Stomach (tissue), 9 donors: Measurements from ENCODE around the gene MYD88. TPM values are rescaled to one million over a fixed set of nuclear protein-coding genes. Genes with fewer than 3 reads are reported as not detected.

Experiments
- DNase-seq, 2 donors: peaks; one replicate each; pipeline versions ENCODE4 v3.0.0 to v3.0.0-alpha.2; 2013 to 2019
- H3K27ac ChIP-seq, 5 donors: fragments of 200-600 bp in 4 of 5; sonication (generic) in 4 of 5; one replicate each; pipeline ENCODE4 v1.5.1; 2013 to 2019; ENCODE audit warnings: mild to moderate bottlenecking in 1 of 5, moderate library complexity in 1 of 5
- H3K27me3 ChIP-seq, 3 donors: fragments of 200-600 bp; sonication (generic); one replicate each; pipeline ENCODE4 v1.5.1; 2017 to 2019; ENCODE audit warnings: mixed run types in 1 of 3
- H3K36me3 ChIP-seq, 4 donors: fragments of 200-600 bp; sonication (generic); 1 replicate in 3 of 4; 2 replicates in 1 of 4; pipeline ENCODE4 v1.5.1; 2016 to 2019
- H3K4me1 ChIP-seq, 4 donors: fragments of 200-600 bp; sonication (generic); one replicate each; pipeline ENCODE4 v1.5.1; 2016 to 2019
- H3K4me3 ChIP-seq, 4 donors: fragments of 200-600 bp; sonication (generic) in 3 of 4; one replicate each; pipeline ENCODE4 v1.5.1; 2016 to 2019; ENCODE audit warnings: mild to moderate bottlenecking in 1 of 4
- H3K9me3 ChIP-seq, 4 donors: fragments of 200-600 bp; sonication (generic); one replicate each; pipeline ENCODE4 v1.5.1; 2016 to 2019
- EP300 ChIP-seq: sonication (generic); formaldehyde crosslinking; IDR thresholded peaks from one replicate; pipeline ENCODE4 v1.6.1; 2017; ENCODE audit warnings: antibody characterized with exemption
- POLR2A ChIP-seq, 4 donors: fragments of 450-650 bp; IDR thresholded peaks; one replicate each; pipeline ENCODE4 v1.6.1; 2016; ENCODE audit warnings: antibody characterized with exemption in 4 of 4, control low read depth in 2 of 4, mild to moderate bottlenecking in 1 of 4, moderate library complexity in 1 of 4
- POLR2AphosphoS5 ChIP-seq, 3 donors: sonication (generic); formaldehyde crosslinking; IDR thresholded peaks; one replicate each; pipeline ENCODE4 v1.6.1; 2016; ENCODE audit warnings: antibody characterized with exemption in 3 of 3
- WGBS, 5 donors: extraction: QIAGEN DNeasy Blood & Tissue Kit in 3 of 5; methylation state at CpG; one replicate each; pipeline versions ENCODE4 v1.1.5 to v1.1.7; 2013 to 2018; 5-methylcytosine and 5-hydroxymethylcytosine counted together
- intact Hi-C: fragments of 100-400 bp; cut with DNase I; formaldehyde crosslinking; loops from one replicate; pipeline ENCODE4 v1.15.1; 2023; ENCODE audit warnings: low total_unique reads
- polyA plus RNA-seq, 3 donors: library from polyadenylated mRNA; stranded (reverse); fragments of 200-250 nt; gene quantifications; one replicate each; pipeline ENCODE4 v1.2.3, GENCODE V29; 2013
- total RNA-seq, 5 donors: library from RNA; depleted of rRNA; stranded (reverse); fragments of >200 nt; gene quantifications; one replicate each; pipeline versions ENCODE4 v1.1.0 to v1.2.3, GENCODE V29; 2014 to 2016
- TF ChIP-seq, protein P1 (sequence below), 7 experiments: fragments of 450-650 bp in 4 of 7; fragments of 200-600 bp in 3 of 7; sonication (generic) in 3 of 7; IDR thresholded peaks; one replicate each; pipeline ENCODE4 v1.5.1; 2016 to 2019; ENCODE audit warnings: antibody characterized with exemption in 7 of 7, control low read depth in 2 of 7, mild to moderate bottlenecking in 1 of 7
- donor health status: healthy with polysubstance abuse.
- donor health status: Bipolar disorder and iron deficiency.
- donor health status: healthy.

The MYD88 gene
- total and polyA plus RNA-seq, 8 donors = 9.0 to 67.8 (median 31.9) TPM

DNA sequence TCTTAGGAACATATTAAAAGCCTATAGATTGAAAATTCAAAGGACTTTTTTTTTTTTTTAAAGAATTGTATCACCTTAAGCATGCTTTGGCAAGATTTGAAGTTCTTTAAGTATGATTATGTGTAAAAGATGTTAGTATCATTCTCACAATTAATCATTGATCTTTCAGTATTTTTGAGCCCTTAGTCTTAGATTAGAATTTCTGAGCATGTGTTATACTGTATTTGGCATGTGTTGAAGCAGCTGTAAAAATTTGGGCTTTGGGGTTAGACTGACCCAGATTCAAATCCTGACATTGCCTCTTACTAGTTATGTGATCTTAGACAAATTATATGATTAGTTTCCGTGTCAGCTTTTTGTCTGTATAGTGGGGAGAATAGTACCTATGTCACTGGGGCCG is 33.2 kb downstream of the MYD88 start:
- H3K9me3 ChIP-seq = no peaks in the 10 kb centered on the region
- intact Hi-C loops = no loop called here
- H3K27ac ChIP-seq = no peak overlapping the region
- no peak for TF ChIP-seq EP300
- TF ChIP-seq POLR2A (IDR thresholded peaks at IDR 0.05) = no peak
- TF ChIP-seq, protein P1, sequence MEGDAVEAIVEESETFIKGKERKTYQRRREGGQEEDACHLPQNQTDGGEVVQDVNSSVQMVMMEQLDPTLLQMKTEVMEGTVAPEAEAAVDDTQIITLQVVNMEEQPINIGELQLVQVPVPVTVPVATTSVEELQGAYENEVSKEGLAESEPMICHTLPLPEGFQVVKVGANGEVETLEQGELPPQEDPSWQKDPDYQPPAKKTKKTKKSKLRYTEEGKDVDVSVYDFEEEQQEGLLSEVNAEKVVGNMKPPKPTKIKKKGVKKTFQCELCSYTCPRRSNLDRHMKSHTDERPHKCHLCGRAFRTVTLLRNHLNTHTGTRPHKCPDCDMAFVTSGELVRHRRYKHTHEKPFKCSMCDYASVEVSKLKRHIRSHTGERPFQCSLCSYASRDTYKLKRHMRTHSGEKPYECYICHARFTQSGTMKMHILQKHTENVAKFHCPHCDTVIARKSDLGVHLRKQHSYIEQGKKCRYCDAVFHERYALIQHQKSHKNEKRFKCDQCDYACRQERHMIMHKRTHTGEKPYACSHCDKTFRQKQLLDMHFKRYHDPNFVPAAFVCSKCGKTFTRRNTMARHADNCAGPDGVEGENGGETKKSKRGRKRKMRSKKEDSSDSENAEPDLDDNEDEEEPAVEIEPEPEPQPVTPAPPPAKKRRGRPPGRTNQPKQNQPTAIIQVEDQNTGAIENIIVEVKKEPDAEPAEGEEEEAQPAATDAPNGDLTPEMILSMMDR (IDR thresholded peaks at IDR 0.05) = no peak
- TF ChIP-seq POLR2AphosphoS5 (IDR thresholded peaks at IDR 0.05) = no peak
- DNase-seq = no peak
- peaks cover 15 to 81% (median 33%) of the 10 kb centered on the region in 4 donors for H3K4me1 ChIP-seq
- H3K4me3 ChIP-seq = no peak overlapping the region
- WGBS, 5 donors = 78 to 90% (median 83%) methylated on average over 2 of the region's 2 CpGs
- no peaks in the 10 kb centered on the region for H3K36me3 ChIP-seq
- no peaks in the 10 kb centered on the region for H3K27me3 ChIP-seq

DNA sequence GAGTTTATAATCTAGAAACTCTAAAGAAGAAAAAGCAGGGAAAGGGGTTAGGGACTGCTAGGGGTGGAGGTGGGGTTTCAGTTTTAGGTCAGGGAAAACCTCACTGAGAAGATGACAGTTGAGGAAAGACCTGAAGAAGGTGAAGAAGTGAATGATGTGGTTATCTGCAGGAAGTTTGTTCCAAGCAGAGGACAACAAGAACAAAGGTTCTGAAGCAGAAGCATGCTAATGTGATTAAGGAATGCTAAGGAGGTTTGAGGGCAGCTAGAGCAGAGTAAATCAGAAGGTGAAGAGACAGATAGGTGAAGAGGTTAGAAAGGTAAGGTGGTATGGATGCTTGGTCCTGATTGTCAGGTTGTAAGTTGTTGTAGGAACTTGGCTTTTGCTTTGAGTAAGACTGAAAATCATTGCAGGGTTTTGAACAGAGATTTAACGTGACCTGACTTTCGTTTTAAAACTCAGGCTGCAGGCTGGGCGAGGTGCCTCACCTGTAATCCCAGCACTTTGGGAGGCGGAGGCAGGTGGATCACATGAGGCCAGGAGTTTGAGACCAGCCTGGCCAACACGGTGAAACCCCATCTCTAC is 35.5 kb downstream of the MYD88 start:
- intact Hi-C loops = no loop called here
- Histone ChIP-seq H3K4me1 (peaks cover 0 to 71% (median 26%) of the 10 kb centered on the region in 4 donors), H3K27ac (no peak overlapping the region), H3K27me3 (no peaks in the 10 kb centered on the region), H3K9me3 (no peaks in the 10 kb centered on the region), H3K36me3 (peaks cover 0 to 6% (median under 1%) of the 10 kb centered on the region in 4 donors), H3K4me3 (no peak overlapping the region)
- no peak for TF ChIP-seq EP300
- TF ChIP-seq POLR2AphosphoS5 (IDR thresholded peaks at IDR 0.05) = no peak
- TF ChIP-seq, protein P1 (IDR thresholded peaks at IDR 0.05) = no peak
- no peak for TF ChIP-seq POLR2A (IDR thresholded peaks at IDR 0.05)
- no peak for DNase-seq
- 70 to 84% (median 79%) methylated on average over 5 of the region's 5 CpGs for WGBS, 5 donors

GRCh38 chr3:38177181-38177580 is 38.7 kb downstream of the MYD88 start:
- Histone ChIP-seq H3K36me3 (peaks cover 0 to 6% (median 2%) of the 10 kb centered on the region in 4 donors), H3K4me3 (no peak overlapping the region), H3K9me3 (no peaks in the 10 kb centered on the region), H3K27me3 (no peaks in the 10 kb centered on the region), H3K4me1 (peaks cover 0 to 53% (median 24%) of the 10 kb centered on the region in 4 donors), H3K27ac (no peak overlapping the region)
- WGBS, 5 donors = 41 to 57% (median 49%) methylated on average over 2 of the region's 2 CpGs
- no peak for DNase-seq
- intact Hi-C loops = no loop called here
- TF ChIP-seq, protein P1 (IDR thresholded peaks at IDR 0.05) = no peak
- no peak for TF ChIP-seq POLR2AphosphoS5 (IDR thresholded peaks at IDR 0.05)
- TF ChIP-seq POLR2A (IDR thresholded peaks at IDR 0.05) = no peak
- TF ChIP-seq EP300 = no peak

DNA sequence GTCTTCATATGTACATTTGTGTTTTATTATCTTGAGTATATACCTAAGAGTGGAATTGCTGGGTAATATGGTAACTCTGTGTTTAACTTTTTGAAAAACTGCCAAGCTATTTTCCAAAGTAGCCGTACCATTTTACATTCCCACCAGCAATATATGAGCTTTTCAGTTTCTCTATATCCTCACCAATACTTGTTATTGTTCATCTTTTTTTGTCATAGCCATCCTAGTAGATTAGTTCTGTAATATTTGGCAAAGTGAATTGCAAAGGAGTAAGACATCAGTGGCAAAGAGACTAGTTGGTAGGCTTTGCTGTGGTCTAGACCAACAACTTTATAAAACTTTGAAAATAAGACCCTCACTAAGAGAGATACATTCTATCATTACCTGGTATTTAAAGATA is 48.3 kb downstream of the MYD88 start:
- DNase-seq = no peak
- TF ChIP-seq POLR2AphosphoS5 (IDR thresholded peaks at IDR 0.05) (no peak), EP300 (no peak), POLR2A (IDR thresholded peaks at IDR 0.05) (no peak)
- TF ChIP-seq, protein P1 (IDR thresholded peaks at IDR 0.05) = no peak
- intact Hi-C loops = no loop called here
- Histone ChIP-seq H3K4me3 (no peak overlapping the region), H3K27ac (no peak overlapping the region), H3K4me1 (peaks cover 0 to 25% (median 15%) of the 10 kb centered on the region in 4 donors), H3K36me3 (peaks cover 9 to 34% (median 32%) of the 10 kb centered on the region in 4 donors), H3K27me3 (no peaks in the 10 kb centered on the region), H3K9me3 (no peaks in the 10 kb centered on the region)
- WGBS, 5 donors = 93 to 98% (median 97%) methylated on average over 1 of the region's 1 CpG
